OCI-LY7 (cell line): ENCODE results near the gene CCDC13. TPM values are rescaled to one million over a fixed set of nuclear protein-coding genes. Genes with fewer than 3 reads are reported as not detected.

Experiments
- BruUV-seq: library from RNA; stranded (reverse); fragments of 400-500 nt; replicated peaks from 2 replicates; lab custom pipeline; 2021; lab: Mats Ljungman, UMichigan
- CTCF ChIA-PET: fragments of 300-600 bp; sonication (Branson Sonifier 250); formaldehyde crosslinking; loops from one replicate; lab custom pipeline; 2022; ENCODE audit warnings: antibody characterized with exemption; ENCODE audit not compliant: unreplicated experiment; lab: Charles Lee
- POLR2A ChIA-PET: fragments of 300-600 bp; sonication (Branson Sonifier 250); formaldehyde crosslinking; loops from one replicate; lab custom pipeline; 2022; ENCODE audit warnings: antibody characterized with exemption; lab: Charles Lee
- DNase-seq: peaks from one replicate; pipeline ENCODE4 v3.0.0-alpha.2; 2015; ENCODE audit warnings: low spot score
- H2AFZ ChIP-seq: fragments of 200-600 bp; sonication (generic), shearing (Covaris generic); 2 replicates; pipeline ENCODE4 v1.6.1; 2014; ENCODE audit warnings: mild to moderate bottlenecking, antibody characterized with exemption, low read length, moderate library complexity
- H3K27ac ChIP-seq: fragments of 200-600 bp; sonication (generic); 2 replicates; pipeline ENCODE4 v1.5.1; 2014; ENCODE audit warnings: mixed run types, low read depth, mild to moderate bottlenecking, moderate library complexity, low read length, inconsistent platforms; ENCODE audit not compliant: poor library complexity, severe bottlenecking
- H3K36me3 ChIP-seq: fragments of 200-600 bp; sonication (generic); 2 replicates; pipeline ENCODE4 v1.6.1; 2014; ENCODE audit warnings: mild to moderate bottlenecking, antibody characterized with exemption, low read length, moderate library complexity, mixed read lengths; ENCODE audit not compliant: insufficient read depth
- H3K4me1 ChIP-seq: fragments of 200-600 bp; sonication (generic); 2 replicates; pipeline ENCODE4 v1.5.1; 2014; ENCODE audit warnings: mild to moderate bottlenecking, low read length; ENCODE audit not compliant: insufficient read depth, poor library complexity, severe bottlenecking
- H3K4me2 ChIP-seq: fragments of 200-600 bp; sonication (generic); 2 replicates; pipeline ENCODE4 v1.6.1; 2014; ENCODE audit warnings: mild to moderate bottlenecking, low read length
- H3K4me3 ChIP-seq: fragments of 200-600 bp; sonication (generic); 2 replicates; pipeline ENCODE4 v1.5.1; 2014; ENCODE audit warnings: mild to moderate bottlenecking, low read depth, low read length; ENCODE audit not compliant: poor library complexity, severe bottlenecking
- H3K79me2 ChIP-seq: fragments of 200-600 bp; sonication (generic); 2 replicates; pipeline ENCODE4 v1.6.1; 2016; ENCODE audit warnings: low read depth, mild to moderate bottlenecking, low read length, moderate library complexity, mixed read lengths; ENCODE audit not compliant: insufficient read depth
- H3K9me2 ChIP-seq: fragments of 200-600 bp; sonication (generic); 2 replicates; pipeline ENCODE4 v1.6.1; 2016; ENCODE audit warnings: mild to moderate bottlenecking, low read length, mixed read lengths; ENCODE audit not compliant: insufficient read depth
- H3K9me3 ChIP-seq: fragments of 200-600 bp; sonication (generic); 2 replicates; pipeline ENCODE4 v1.6.1; 2014; ENCODE audit warnings: mild to moderate bottlenecking, mixed run types, low read length, mixed read lengths
- H4K20me1 ChIP-seq: fragments of 200-600 bp; sonication (generic); 2 replicates; pipeline ENCODE4 v1.6.1; 2014; ENCODE audit warnings: mild to moderate bottlenecking, antibody characterized with exemption, low read length, moderate library complexity, mixed read lengths; ENCODE audit not compliant: insufficient read depth
- CTCF ChIP-seq: fragments of 200-600 bp; sonication (generic); conservative IDR thresholded peaks from 2 replicates; pipeline ENCODE4 v1.5.1; 2014; ENCODE audit warnings: mild to moderate bottlenecking, antibody characterized with exemption, low read length, moderate library complexity, mixed read lengths
- EZH2phosphoT487 ChIP-seq: fragments of 200-600 bp; sonication (generic); IDR thresholded peaks from 2 replicates; pipeline ENCODE4 v1.6.1; 2018; ENCODE audit warnings: low read depth, borderline replicate concordance, mild to moderate bottlenecking, mixed run types, antibody characterized with exemption, low read length, moderate library complexity, mixed read lengths
- intact Hi-C: fragments of 100-400 bp; cut with micrococcal nuclease; formaldehyde crosslinking; loops from one replicate; pipeline ENCODE4 v1.10.0; 2022; ENCODE audit not compliant: unreplicated experiment
- total RNA-seq, 2 experiments: library from RNA; depleted of rRNA in 1 of 2; stranded (reverse); fragments of >200 nt in 1 of 2; shearing (Covaris generic) in 1 of 2; gene quantifications; 2 replicates each; pipeline ENCODE4 v1.2.3, GENCODE V29; 2014 to 2022

Gene CCDC13
- total RNA-seq, 2 experiments from 2014 or later = 1.4 TPM; not detected in 1

GRCh38 chr3:42796332-42796885, 23.4 kb upstream of the CCDC13 start:
- ChIA-PET POLR2A (interaction anchor here (0.7 to 1.2 kb wide), 5 partner anchors 9 to 451 kb away, joined by 3 to 5 read pairs (median 3); partner anchors contain the start of gene HHATL), CTCF (no interaction called here)
- intact Hi-C loops = no loop called here
- Histone ChIP-seq H3K36me3 (peaks cover 66% of the 10 kb centered on the region), H4K20me1 (no peaks in the 10 kb centered on the region), H2AFZ (no peak overlapping the region), H3K4me1 (peaks cover 4% of the 10 kb centered on the region), H3K4me2 (no peak overlapping the region), H3K9me3 (no peaks in the 10 kb centered on the region), H3K79me2 (peaks cover 63% of the 10 kb centered on the region), H3K9me2 (no peaks in the 10 kb centered on the region), H3K27ac (no peak overlapping the region), H3K4me3 (no peak overlapping the region)
- TF ChIP-seq CTCF (no peak), EZH2phosphoT487 (no peak)
- no peak for DNase-seq
- BruUV-seq = no TSS peak

GRCh38 chr3:42795621-42796181, 22.6 kb upstream of the CCDC13 start:
- H3K9me2 ChIP-seq = no peaks in the 10 kb centered on the region
- CTCF ChIA-PET = no interaction called here
- DNase-seq = no peak
- TSS peak; percentile 9 for BruUV-seq
- peaks cover 65% of the 10 kb centered on the region for H3K36me3 ChIP-seq
- H3K27ac ChIP-seq = no peak overlapping the region
- intact Hi-C loops = no loop called here
- no peak overlapping the region for H2AFZ ChIP-seq
- no peaks in the 10 kb centered on the region for H4K20me1 ChIP-seq
- H3K4me2 ChIP-seq = no peak overlapping the region
- peaks cover 3% of the 10 kb centered on the region for H3K4me1 ChIP-seq
- no peak overlapping the region for H3K4me3 ChIP-seq
- peaks cover 62% of the 10 kb centered on the region for H3K79me2 ChIP-seq
- H3K9me3 ChIP-seq = no peaks in the 10 kb centered on the region
- POLR2A ChIA-PET = interaction anchor here (0.6 to 1.2 kb wide), 5 partner anchors 8 to 452 kb away, joined by 3 to 5 read pairs (median 3); partner anchors contain the start of genes ACKR2 and CYP8B1
- TF ChIP-seq EZH2phosphoT487 (no peak), CTCF (no peak)

- DNase-seq = no peak
- H3K4me2 ChIP-seq = no peak overlapping the region
- intact Hi-C loops = no loop called here
- H3K4me3 ChIP-seq = no peak overlapping the region
- H3K79me2 ChIP-seq = peaks cover 61% of the 10 kb centered on the region
- CTCF ChIA-PET = no interaction called here
- H2AFZ ChIP-seq = no peak overlapping the region
- H3K4me1 ChIP-seq = no peaks in the 10 kb centered on the region
- no peaks in the 10 kb centered on the region for H4K20me1 ChIP-seq
- POLR2A ChIA-PET = interaction anchor here (0.5 to 0.6 kb wide), 2 partner anchors 10 to 506 kb away, joined by 3 to 6 read pairs; no protein-coding TSS in a partner anchor
- no peaks in the 10 kb centered on the region for H3K9me2 ChIP-seq
- H3K27ac ChIP-seq = no peak overlapping the region
- H3K9me3 ChIP-seq = no peaks in the 10 kb centered on the region
- BruUV-seq = TSS peak; percentile 15
- peaks cover 81% of the 10 kb centered on the region for H3K36me3 ChIP-seq
- no peak for TF ChIP-seq CTCF
- no peak for TF ChIP-seq EZH2phosphoT487
Measured at GRCh38 chr3:42790714-42791229, 17.7 kb upstream of the CCDC13 start.
